Measurements from ENCODE around the gene L1CAM.

Gene L1CAM

DNA sequence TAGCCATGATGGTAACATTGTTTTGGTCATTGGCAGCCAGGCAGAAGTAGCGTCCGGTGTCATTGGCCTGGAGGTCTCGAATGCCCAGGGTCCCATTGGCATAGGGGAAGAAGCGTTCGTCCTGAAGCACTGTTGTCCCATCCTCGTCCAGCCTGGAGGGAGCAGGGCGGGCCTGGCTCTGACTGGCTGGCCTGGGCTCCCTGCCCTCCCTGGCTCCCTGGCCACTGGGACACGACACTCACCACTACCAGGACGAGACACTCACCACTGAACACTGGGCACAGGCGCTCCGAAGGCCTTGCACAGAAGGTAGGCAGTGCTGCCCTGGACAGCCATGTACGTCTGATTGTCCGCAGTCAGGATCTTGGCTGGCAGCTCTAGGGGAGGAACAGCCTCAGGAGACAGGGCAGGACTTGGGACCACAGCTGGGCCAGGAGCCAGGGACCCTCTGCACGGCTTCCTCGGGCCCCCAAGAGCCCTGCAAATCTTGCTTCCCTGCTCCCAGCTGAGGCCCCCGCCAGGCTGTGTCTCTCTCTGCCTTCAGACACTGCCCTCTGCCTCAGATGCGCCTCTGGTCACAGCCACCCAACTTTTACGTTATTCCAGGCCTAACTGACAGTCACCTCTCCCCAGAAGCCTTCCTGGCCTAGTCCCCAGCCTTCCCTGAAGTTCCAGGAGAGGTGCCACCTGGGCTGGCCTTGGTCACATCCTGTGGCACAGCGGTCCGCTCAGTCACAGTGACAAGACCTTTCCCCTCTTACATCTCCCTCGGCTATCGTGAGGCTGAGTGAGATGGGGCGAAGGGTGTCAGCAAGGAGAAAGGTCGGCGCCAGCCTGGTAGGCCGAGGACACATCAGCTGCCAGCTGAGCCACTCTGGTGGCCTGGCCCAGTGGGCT, 17.1 kb downstream of the L1CAM start:
- TF ChIP-seq EZH2 (IDR thresholded peaks at IDR 0.05; ENCODE audit: borderline replicate concordance, low read depth, low read length, severe bottlenecking) = no peak
- TF ChIP-seq, protein P1, sequence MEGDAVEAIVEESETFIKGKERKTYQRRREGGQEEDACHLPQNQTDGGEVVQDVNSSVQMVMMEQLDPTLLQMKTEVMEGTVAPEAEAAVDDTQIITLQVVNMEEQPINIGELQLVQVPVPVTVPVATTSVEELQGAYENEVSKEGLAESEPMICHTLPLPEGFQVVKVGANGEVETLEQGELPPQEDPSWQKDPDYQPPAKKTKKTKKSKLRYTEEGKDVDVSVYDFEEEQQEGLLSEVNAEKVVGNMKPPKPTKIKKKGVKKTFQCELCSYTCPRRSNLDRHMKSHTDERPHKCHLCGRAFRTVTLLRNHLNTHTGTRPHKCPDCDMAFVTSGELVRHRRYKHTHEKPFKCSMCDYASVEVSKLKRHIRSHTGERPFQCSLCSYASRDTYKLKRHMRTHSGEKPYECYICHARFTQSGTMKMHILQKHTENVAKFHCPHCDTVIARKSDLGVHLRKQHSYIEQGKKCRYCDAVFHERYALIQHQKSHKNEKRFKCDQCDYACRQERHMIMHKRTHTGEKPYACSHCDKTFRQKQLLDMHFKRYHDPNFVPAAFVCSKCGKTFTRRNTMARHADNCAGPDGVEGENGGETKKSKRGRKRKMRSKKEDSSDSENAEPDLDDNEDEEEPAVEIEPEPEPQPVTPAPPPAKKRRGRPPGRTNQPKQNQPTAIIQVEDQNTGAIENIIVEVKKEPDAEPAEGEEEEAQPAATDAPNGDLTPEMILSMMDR (IDR thresholded peaks at IDR 0.05; ENCODE audit: borderline replicate concordance, extremely low read depth, low read length, poor library complexity, severe bottlenecking) = no peak
- Histone ChIP-seq H2AFZ (ENCODE audit: low read depth, low read length) (no peak overlapping the region), H3K36me3 (ENCODE audit: insufficient read depth, low read length) (no peaks in the 10 kb centered on the region), H3K4me1 (ENCODE audit: insufficient read depth, low read length) (no peaks in the 10 kb centered on the region), H3K27ac (ENCODE audit: low read length) (no peak overlapping the region), H3K9ac (ENCODE audit: low read depth, low read length) (no peak overlapping the region), H4K20me1 (ENCODE audit: insufficient read depth, low read length) (no peaks in the 10 kb centered on the region), H3K4me2 (ENCODE audit: insufficient read depth, low read length) (no peak overlapping the region), H3K4me3 (ENCODE audit: low read depth in 1 of 2, low read length in 2 of 2) (no peak overlapping the region), H3K79me2 (ENCODE audit: insufficient read depth, low read length) (no peaks in the 10 kb centered on the region), H3K27me3 (ENCODE audit: insufficient read depth, low read length, poor library complexity) (no peaks in the 10 kb centered on the region), H3K9me3 (ENCODE audit: insufficient read depth, low read length, severe bottlenecking) (no peaks in the 10 kb centered on the region)
- DNase-seq = no peak
- no peak for ATAC-seq (ENCODE audit: insufficient read depth, low read depth)

DNA sequence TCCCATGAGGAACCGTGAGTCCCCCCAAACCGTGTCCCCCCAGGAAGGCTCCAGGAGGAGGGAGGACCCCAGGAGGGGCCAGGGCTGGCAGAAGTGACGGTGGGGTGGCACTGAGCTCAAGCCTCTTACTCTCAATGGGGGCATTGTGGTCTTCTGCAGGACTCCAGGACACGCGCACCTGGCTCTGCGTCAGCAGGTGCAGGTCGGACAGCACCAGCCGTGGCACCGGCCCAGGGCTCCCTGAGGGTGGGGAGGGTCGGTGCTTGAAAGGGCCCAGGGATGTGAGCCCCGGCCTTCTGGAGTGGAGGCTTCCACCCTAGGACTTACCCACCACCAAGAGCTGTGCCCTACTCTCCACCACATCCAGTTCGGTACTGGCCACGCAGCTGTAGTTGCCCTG, 18.3 kb downstream of the L1CAM start:
- Histone ChIP-seq H4K20me1 (ENCODE audit: insufficient read depth, low read length) (no peaks in the 10 kb centered on the region), H2AFZ (ENCODE audit: low read depth, low read length) (no peak overlapping the region), H3K4me2 (ENCODE audit: insufficient read depth, low read length) (no peak overlapping the region), H3K9me3 (ENCODE audit: insufficient read depth, low read length, severe bottlenecking) (no peaks in the 10 kb centered on the region), H3K27ac (ENCODE audit: low read length) (no peak overlapping the region), H3K79me2 (ENCODE audit: insufficient read depth, low read length) (no peaks in the 10 kb centered on the region), H3K4me1 (ENCODE audit: insufficient read depth, low read length) (no peaks in the 10 kb centered on the region), H3K4me3 (ENCODE audit: low read depth in 1 of 2, low read length in 2 of 2) (no peak overlapping the region), H3K27me3 (ENCODE audit: insufficient read depth, low read length, poor library complexity) (no peaks in the 10 kb centered on the region), H3K9ac (ENCODE audit: low read depth, low read length) (no peak overlapping the region), H3K36me3 (ENCODE audit: insufficient read depth, low read length) (no peaks in the 10 kb centered on the region)
- TF ChIP-seq EZH2 (IDR thresholded peaks at IDR 0.05; ENCODE audit: borderline replicate concordance, low read depth, low read length, severe bottlenecking) = no peak
- TF ChIP-seq, protein P1 (IDR thresholded peaks at IDR 0.05; ENCODE audit: borderline replicate concordance, extremely low read depth, low read length, poor library complexity, severe bottlenecking) = no peak
- ATAC-seq (ENCODE audit: insufficient read depth, low read depth) = no peak
- no peak for DNase-seq

DNA sequence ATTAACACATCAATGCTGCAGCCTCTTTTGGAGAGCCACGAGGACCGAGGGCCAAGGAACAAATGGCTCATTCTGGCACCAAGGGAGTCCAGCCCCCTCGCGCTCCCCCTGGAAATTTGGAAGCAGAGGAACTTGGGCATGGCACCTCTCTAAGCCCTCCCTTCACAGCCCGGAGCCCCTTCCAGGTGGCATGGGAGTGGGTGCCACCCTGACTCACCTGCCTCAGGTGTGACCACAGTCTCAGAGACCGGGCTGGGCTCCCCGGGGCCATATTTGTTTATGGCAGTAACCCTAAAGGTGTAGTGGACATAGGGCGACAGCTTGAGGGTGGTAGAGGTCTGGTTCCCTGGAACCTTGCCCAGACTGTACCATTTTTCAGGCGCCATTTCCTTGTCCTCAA, 18.8 kb downstream of the L1CAM start:
- Histone ChIP-seq H3K27me3 (ENCODE audit: insufficient read depth, low read length, poor library complexity) (no peaks in the 10 kb centered on the region), H3K9me3 (ENCODE audit: insufficient read depth, low read length, severe bottlenecking) (no peaks in the 10 kb centered on the region), H3K36me3 (ENCODE audit: insufficient read depth, low read length) (no peaks in the 10 kb centered on the region), H3K4me2 (ENCODE audit: insufficient read depth, low read length) (no peak overlapping the region), H3K4me1 (ENCODE audit: insufficient read depth, low read length) (no peaks in the 10 kb centered on the region), H3K27ac (ENCODE audit: low read length) (no peak overlapping the region), H3K79me2 (ENCODE audit: insufficient read depth, low read length) (no peaks in the 10 kb centered on the region), H4K20me1 (ENCODE audit: insufficient read depth, low read length) (no peaks in the 10 kb centered on the region), H2AFZ (ENCODE audit: low read depth, low read length) (no peak overlapping the region), H3K4me3 (ENCODE audit: low read depth in 1 of 2, low read length in 2 of 2) (no peak overlapping the region), H3K9ac (ENCODE audit: low read depth, low read length) (no peak overlapping the region)
- no peak for DNase-seq
- no peak for ATAC-seq (ENCODE audit: insufficient read depth, low read depth)
- TF ChIP-seq, protein P1 (IDR thresholded peaks at IDR 0.05; ENCODE audit: borderline replicate concordance, extremely low read depth, low read length, poor library complexity, severe bottlenecking) = no peak
- no peak for TF ChIP-seq EZH2 (IDR thresholded peaks at IDR 0.05; ENCODE audit: borderline replicate concordance, low read depth, low read length, severe bottlenecking)
